Cardiac fibroblast (primary cell): ENCODE results near the gene KCTD7.
A peak's percentile ranks its signal among the peaks of the same experiment; 100 is the strongest.
"Not testable (repeated sequence)": the region's sequence is repeated elsewhere in the genome, so short reads cannot be mapped to it uniquely, and the experiment has no call there.

Source experiments
- DNase-seq, 2 donors: peaks; one replicate each; pipeline versions ENCODE4 v3.0.0 to v3.0.0-alpha.2; 2010; ENCODE audit warnings: low read depth in 2 of 2
- H3K4me3 ChIP-seq, 2 donors: replicated peaks in 1 of 2; 1 replicate in 1 of 2; 2 replicates in 1 of 2; pipeline ENCODE4 v1.5.1; 2011; ENCODE audit warnings: low read depth in 2 of 2, low read length in 2 of 2, mild to moderate bottlenecking in 2 of 2, moderate library complexity in 1 of 2
- TF ChIP-seq, protein P1 (sequence below): IDR thresholded peaks from one replicate; pipeline ENCODE4 v1.5.1; 2011; ENCODE audit warnings: low read depth, mild to moderate bottlenecking, low read length, inconsistent platforms

The KCTD7 gene

DNA sequence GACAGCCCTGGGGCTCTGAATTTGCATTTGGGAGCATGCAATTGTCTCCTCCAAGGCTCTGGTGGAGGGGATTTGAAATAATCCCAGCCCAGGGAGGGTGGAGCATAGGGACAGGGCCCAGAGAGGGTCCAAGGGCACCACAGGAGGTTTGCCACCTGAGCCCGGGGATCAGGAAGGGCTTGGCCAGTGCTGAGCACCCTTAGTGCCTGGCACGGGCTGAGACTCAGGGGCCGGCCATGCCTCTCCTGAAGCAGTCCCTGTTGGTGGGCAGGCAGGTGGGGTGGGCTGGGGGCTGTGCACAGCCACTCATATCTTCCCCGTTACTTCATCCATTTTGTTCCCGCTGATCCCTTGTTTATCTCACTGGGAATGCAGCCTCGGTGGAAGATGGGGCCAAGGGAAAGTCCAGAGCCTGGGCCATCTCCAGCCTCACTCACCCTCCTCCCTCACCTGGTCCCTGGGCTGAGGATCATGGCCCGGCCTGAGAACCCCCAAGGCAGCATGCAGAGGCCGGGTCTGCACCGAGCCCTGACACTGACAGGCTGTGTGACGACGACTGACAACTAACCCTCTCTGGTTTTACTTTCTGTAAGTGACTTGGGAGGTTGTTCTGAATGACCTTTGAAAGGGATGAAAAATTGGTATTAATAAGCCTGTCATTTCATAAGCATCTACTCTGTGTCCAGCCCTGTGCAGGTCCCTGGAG, 38.5 kb downstream of the KCTD7 start:
- TF ChIP-seq, protein P1, sequence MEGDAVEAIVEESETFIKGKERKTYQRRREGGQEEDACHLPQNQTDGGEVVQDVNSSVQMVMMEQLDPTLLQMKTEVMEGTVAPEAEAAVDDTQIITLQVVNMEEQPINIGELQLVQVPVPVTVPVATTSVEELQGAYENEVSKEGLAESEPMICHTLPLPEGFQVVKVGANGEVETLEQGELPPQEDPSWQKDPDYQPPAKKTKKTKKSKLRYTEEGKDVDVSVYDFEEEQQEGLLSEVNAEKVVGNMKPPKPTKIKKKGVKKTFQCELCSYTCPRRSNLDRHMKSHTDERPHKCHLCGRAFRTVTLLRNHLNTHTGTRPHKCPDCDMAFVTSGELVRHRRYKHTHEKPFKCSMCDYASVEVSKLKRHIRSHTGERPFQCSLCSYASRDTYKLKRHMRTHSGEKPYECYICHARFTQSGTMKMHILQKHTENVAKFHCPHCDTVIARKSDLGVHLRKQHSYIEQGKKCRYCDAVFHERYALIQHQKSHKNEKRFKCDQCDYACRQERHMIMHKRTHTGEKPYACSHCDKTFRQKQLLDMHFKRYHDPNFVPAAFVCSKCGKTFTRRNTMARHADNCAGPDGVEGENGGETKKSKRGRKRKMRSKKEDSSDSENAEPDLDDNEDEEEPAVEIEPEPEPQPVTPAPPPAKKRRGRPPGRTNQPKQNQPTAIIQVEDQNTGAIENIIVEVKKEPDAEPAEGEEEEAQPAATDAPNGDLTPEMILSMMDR = no peak
- DNase-seq = no peak
- no peak overlapping the region for H3K4me3 ChIP-seq

DNA sequence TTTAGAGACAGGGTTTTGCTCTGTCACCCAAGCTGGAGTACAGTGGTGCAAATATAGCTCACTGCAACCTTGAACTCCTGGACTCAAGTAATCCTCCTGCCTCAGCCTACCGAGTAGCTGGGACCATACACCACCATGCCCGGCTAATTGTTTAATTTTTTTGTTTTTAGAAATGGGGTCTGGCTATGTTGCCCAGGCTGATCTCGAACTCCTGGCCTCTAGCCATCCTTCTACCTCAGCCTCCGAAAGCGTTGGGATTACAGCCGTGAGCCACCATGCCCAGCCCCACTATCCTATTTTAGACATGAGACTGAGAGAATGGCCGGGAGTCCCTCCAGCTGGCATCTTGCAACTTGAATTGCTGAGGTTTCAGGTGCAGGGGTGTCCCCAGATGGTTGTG, 39.4 kb downstream of the KCTD7 start:
- TF ChIP-seq, protein P1 = no peak
- DNase-seq = no peak
- H3K4me3 ChIP-seq = no peak overlapping the region

GRCh38 chr7:66668677-66669076, 40.0 kb downstream of the KCTD7 start:
- TF ChIP-seq, protein P1 = no peak
- no peak overlapping the region for H3K4me3 ChIP-seq
- DNase-seq = no peak

GRCh38 chr7:66669088-66669487, 40.4 kb downstream of the KCTD7 start:
- DNase-seq = no peak
- no peak overlapping the region for H3K4me3 ChIP-seq
- TF ChIP-seq, protein P1 = no peak

GRCh38 chr7:66669496-66669895, 40.8 kb downstream of the KCTD7 start:
- no peak overlapping the region for H3K4me3 ChIP-seq
- TF ChIP-seq, protein P1 = no peak
- no peak for DNase-seq

GRCh38 chr7:66671034-66671433, 42.4 kb downstream of the KCTD7 start:
- no peak for DNase-seq
- TF ChIP-seq, protein P1 = no peak
- H3K4me3 ChIP-seq = no peak overlapping the region

DNA sequence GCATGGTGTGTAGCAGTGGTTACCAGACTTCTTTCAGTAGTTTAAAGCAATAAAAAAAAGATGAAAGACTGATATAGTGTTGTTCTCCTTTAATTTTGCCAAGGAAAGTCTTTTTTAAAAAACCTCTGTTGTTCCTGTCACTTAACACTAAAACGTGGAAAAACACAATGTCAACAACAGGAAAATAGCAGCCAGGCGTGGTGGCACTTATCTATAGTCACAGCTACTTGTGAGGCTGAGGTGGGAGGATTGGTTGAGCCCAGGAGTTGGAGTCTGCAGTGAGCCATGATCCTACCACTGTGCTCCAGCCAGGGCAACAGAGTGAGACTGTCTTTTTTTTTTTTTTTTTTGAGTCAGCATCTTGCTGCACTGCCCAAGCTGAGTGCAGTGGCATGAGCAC, 42.8 kb downstream of the KCTD7 start:
- H3K4me3 ChIP-seq, DNase-seq: not testable (repeated sequence)

DNA sequence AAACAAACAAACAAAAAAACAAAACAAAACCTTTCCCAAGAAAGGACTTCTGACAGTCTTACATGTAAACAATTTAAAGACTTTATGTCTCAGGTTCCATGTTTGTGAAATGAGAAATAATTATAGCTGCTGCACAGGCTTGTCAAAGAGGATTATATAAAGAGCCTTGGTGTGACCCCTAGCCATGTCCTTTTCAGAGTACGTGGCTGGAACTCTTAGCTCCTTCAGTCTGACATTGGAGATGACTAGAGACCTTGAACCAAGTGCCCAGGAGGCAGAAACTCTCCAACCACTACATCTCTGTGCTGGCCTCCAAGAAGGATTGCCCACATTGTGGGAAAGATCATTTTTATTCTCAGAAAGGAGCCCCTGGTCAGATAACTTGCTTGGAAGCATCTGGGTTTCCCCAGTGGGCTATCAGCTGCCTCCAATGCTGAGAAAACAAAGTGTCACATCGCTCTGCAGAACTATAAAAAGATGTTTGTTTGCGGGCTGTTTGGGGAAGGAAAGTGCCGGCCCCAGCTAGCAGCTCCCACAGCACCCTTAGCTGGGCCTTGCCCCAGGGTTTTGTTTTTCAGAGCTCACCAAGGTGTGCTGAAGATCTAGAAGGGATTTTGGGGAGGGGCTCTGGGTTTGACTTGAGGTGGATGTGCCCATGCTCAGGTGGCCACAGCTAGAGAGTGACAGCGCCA, 43.9 kb downstream of the KCTD7 start:
- not testable (repeated sequence) for DNase-seq, H3K4me3 ChIP-seq

DNA sequence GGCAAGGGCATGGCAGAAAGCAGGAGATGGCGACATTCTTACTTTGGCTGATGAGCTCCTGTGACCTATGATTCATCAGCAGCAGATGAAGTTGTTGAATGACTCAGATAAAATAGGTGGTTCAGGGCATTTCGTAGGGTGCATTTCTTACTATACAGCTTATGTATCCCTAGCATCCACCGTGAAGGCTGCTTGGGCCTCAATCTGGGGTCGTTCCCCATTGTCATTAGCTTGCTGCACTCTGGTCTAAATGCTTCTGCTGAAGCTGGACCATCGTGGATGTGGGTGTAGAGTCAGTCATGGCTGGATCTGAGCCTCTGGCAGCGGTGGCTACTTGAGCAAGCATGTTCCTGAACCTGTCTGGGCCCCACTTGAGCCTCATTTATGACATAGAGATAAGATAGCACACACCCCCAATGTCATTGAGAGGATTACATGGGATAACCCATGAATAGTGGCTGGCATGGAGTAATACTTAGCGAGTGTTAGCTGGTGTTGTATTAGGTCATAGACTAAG, 44.5 kb downstream of the KCTD7 start:
- peak in 1 of 2 donors; percentile 28 for DNase-seq
- H3K4me3 ChIP-seq = not testable (repeated sequence)
